ENCODE results near the gene ATP5ME.

The ATP5ME gene

GRCh38 chr4:656436-657337 is 17.4 kb downstream of the ATP5ME start:
- peaks cover 21% of the 10 kb centered on the region for H3K36me3 Mint-ChIP-seq (ENCODE audit: low read depth)
- H3K27ac Mint-ChIP-seq = peak overlapping the region; percentile 41
- H3K27me3 Mint-ChIP-seq (ENCODE audit: low read depth, poor library complexity) = peaks cover 11% of the 10 kb centered on the region
- no peaks in the 10 kb centered on the region for H3K9me3 Mint-ChIP-seq
- no peak overlapping the region for H3K4me3 Mint-ChIP-seq
- TF ChIP-seq, protein P1, sequence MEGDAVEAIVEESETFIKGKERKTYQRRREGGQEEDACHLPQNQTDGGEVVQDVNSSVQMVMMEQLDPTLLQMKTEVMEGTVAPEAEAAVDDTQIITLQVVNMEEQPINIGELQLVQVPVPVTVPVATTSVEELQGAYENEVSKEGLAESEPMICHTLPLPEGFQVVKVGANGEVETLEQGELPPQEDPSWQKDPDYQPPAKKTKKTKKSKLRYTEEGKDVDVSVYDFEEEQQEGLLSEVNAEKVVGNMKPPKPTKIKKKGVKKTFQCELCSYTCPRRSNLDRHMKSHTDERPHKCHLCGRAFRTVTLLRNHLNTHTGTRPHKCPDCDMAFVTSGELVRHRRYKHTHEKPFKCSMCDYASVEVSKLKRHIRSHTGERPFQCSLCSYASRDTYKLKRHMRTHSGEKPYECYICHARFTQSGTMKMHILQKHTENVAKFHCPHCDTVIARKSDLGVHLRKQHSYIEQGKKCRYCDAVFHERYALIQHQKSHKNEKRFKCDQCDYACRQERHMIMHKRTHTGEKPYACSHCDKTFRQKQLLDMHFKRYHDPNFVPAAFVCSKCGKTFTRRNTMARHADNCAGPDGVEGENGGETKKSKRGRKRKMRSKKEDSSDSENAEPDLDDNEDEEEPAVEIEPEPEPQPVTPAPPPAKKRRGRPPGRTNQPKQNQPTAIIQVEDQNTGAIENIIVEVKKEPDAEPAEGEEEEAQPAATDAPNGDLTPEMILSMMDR (IDR thresholded peaks at IDR 0.05) = no peak
- no peak for DNase-seq
- peaks cover 30% of the 10 kb centered on the region for H3K4me1 Mint-ChIP-seq

- Mint-ChIP-seq H3K4me3 (no peak overlapping the region), H3K27ac (peak overlapping the region; percentile 59), H3K4me1 (peaks cover 36% of the 10 kb centered on the region)
Observed at GRCh38 chr4:655464-656151, 18.5 kb downstream of the ATP5ME start.

DNA sequence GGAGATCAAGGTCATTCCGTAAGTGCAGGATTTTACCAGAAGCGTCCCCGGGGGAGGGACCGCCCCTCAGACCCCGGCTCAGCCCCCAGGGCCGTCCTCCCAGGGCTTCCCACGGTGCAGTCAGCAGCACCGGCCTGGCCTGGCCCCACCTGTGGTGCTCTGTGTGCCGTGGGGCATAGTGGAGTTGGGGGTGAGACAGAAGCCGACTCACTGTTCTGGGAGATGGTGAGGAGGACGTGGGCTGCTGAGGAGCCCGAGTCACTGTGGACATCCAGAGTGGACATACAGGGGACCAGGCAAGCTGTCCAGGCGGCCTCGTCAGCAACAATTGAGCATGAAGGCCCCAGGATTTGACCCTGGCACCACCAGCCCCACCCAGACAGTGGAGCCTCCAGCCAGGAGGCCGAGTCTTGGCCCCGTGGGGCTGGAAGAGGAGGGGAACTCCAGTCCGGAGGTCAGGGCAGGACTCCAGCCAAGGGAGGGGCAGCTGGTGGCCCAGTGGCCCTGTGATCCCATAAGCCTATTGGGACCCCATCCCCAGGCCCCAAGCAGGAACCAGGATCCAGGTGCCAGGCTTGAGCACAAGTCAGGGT is 19.1 kb downstream of the ATP5ME start:
- TF ChIP-seq, protein P1 (IDR thresholded peaks at IDR 0.05) = no peak
- no peak for DNase-seq
- Mint-ChIP-seq H3K9me3 (no peaks in the 10 kb centered on the region), H3K27ac (no peak overlapping the region), H3K27me3 (ENCODE audit: low read depth, poor library complexity) (peaks cover 6% of the 10 kb centered on the region), H3K4me3 (no peak overlapping the region), H3K36me3 (ENCODE audit: low read depth) (peaks cover 10% of the 10 kb centered on the region), H3K4me1 (peaks cover 38% of the 10 kb centered on the region)

More at GRCh38 chr4:655464-656151, 18.5 kb downstream of the ATP5ME start:
- Mint-ChIP-seq H3K9me3 (no peaks in the 10 kb centered on the region), H3K36me3 (ENCODE audit: low read depth) (peaks cover 15% of the 10 kb centered on the region), H3K27me3 (ENCODE audit: low read depth, poor library complexity) (peaks cover 7% of the 10 kb centered on the region)
- DNase-seq = no peak
- TF ChIP-seq, protein P1 (IDR thresholded peaks at IDR 0.05) = no peak

- no peaks in the 10 kb centered on the region for H3K9me3 Mint-ChIP-seq
- TF ChIP-seq, protein P1 (IDR thresholded peaks at IDR 0.05) = no peak
- peaks cover 38% of the 10 kb centered on the region for H3K4me1 Mint-ChIP-seq
- peaks cover 5% of the 10 kb centered on the region for H3K36me3 Mint-ChIP-seq (ENCODE audit: low read depth)
- no peak for DNase-seq
- peaks cover 6% of the 10 kb centered on the region for H3K27me3 Mint-ChIP-seq (ENCODE audit: low read depth, poor library complexity)
- H3K27ac Mint-ChIP-seq = no peak overlapping the region
- no peak overlapping the region for H3K4me3 Mint-ChIP-seq
Observed at GRCh38 chr4:654503-654845, 19.6 kb downstream of the ATP5ME start.

DNA sequence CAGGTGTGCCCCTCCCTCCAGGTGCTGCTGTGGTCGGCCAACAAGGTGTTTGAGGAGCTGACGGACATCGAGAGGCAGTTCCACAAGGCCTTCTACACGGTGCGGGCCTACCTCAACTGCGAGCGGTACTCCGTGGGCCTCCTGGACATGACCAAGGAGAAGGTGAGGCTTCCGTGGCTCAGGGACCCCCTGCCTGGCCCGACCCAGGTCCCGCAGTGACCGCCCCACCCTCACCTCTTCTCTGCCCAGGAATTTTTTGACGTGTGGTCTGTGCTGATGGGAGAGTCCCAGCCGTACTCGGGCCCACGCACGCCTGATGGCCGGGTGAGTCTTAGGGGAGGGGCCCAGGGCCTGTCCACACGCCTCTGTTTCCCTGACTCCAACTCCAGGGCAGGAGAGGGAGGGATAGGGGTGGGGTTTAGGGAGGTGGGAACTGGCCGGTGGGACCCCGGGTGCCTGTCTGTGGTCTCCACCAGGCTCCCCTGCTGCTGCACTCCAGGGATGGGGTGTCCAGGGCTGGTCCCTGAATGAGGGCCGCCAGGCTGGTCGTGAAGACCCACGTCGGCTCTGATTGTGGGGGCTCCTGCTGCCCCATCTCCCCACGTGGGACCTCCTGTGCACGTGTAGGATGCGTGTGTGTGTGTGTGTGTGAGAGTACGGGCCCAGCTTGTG is 20.1 kb downstream of the ATP5ME start:
- H3K27ac Mint-ChIP-seq = no peak overlapping the region
- H3K9me3 Mint-ChIP-seq = no peaks in the 10 kb centered on the region
- TF ChIP-seq, protein P1 (IDR thresholded peaks at IDR 0.05) = no peak
- peaks cover 37% of the 10 kb centered on the region for H3K4me1 Mint-ChIP-seq
- H3K36me3 Mint-ChIP-seq (ENCODE audit: low read depth) = no peaks in the 10 kb centered on the region
- DNase-seq = no peak
- H3K27me3 Mint-ChIP-seq (ENCODE audit: low read depth, poor library complexity) = peaks cover 6% of the 10 kb centered on the region
- no peak overlapping the region for H3K4me3 Mint-ChIP-seq

Measured in nephron progenitor cell (in vitro differentiated cells).